Esophagus (tissue), 2 donors: Measurements from ENCODE around the gene TREML1. TPM values are rescaled to one million over a fixed set of nuclear protein-coding genes. Genes with fewer than 3 reads are reported as not detected.

Source experiments
- H3K27ac ChIP-seq, 2 donors: one replicate each; pipeline ENCODE4 v1.5.1; 2013; ENCODE audit warnings: low read depth in 2 of 2, mild to moderate bottlenecking in 2 of 2, inconsistent platforms in 1 of 2, low read length in 1 of 2, moderate library complexity in 1 of 2
- H3K27me3 ChIP-seq, 2 donors: one replicate each; pipeline ENCODE4 v1.6.1; 2013; ENCODE audit warnings: low read length in 2 of 2, control low read depth in 1 of 2, mild to moderate bottlenecking in 1 of 2; ENCODE audit not compliant: insufficient read depth in 2 of 2, control insufficient read depth in 1 of 2
- H3K36me3 ChIP-seq, 2 donors: one replicate each; pipeline ENCODE4 v1.6.1; 2013; ENCODE audit warnings: low read length in 1 of 2; ENCODE audit not compliant: control insufficient read depth in 2 of 2, insufficient read depth in 2 of 2
- H3K4me1 ChIP-seq, 2 donors: one replicate each; pipeline ENCODE4 v1.6.1; 2013; ENCODE audit warnings: low read length in 1 of 2; ENCODE audit not compliant: control insufficient read depth in 2 of 2, insufficient read depth in 2 of 2
- H3K4me3 ChIP-seq, 2 donors: one replicate each; pipeline ENCODE4 v1.5.1; 2013; ENCODE audit warnings: low read length in 2 of 2, mild to moderate bottlenecking in 2 of 2, low read depth in 1 of 2, moderate library complexity in 1 of 2
- H3K9me3 ChIP-seq, 2 donors: one replicate each; pipeline ENCODE4 v1.6.1; 2013; ENCODE audit warnings: mild to moderate bottlenecking in 2 of 2, low read depth in 1 of 2, low read length in 1 of 2, moderate library complexity in 1 of 2; ENCODE audit not compliant: control insufficient read depth in 2 of 2, insufficient read depth in 1 of 2
- WGBS, 2 donors: extraction: QIAGEN DNeasy Blood & Tissue Kit; methylation state at CpG; one replicate each; pipeline ENCODE4 v1.1.7; 2013; 5-methylcytosine and 5-hydroxymethylcytosine counted together
- polyA plus RNA-seq, 2 donors: library from polyadenylated mRNA; stranded (reverse); fragments of 200-250 nt; gene quantifications; one replicate each; pipeline ENCODE4 v1.2.3, GENCODE V29; 2013
- donor health status: healthy with polysubstance abuse.
- donor health status: Bipolar disorder and iron deficiency.

Gene TREML1
- polyA plus RNA-seq, 2 donors, result 0.06 to 0.07 TPM

DNA sequence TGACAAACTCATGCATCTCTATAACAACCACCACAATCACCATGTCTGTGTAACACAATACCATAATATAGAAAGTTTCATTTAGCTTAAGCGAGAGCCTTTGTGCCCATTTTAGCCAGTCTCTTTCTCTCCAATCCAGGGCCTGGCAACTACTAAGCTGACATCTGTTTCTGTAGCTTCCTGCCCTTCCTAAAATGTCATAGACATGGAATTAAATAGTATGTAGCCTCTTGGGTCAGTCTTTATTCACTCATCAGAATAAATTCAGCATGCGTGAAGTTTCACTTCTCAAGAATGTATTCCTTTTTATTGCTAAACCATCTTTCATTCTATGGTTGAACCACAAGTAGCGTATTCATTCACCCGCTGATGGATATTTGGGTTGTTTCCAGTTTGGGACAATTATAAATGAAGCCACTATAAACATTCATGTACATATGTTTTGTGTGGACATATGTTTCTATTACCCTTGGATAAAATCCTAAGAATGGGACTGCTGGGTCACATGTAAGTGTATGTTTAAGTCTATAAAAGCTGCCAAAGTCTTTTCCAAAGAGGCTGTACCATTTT, 10.5 kb upstream of the TREML1 start:
- Histone ChIP-seq H3K27ac (no peak overlapping the region), H3K9me3 (no peaks in the 10 kb centered on the region), H3K27me3 (no peaks in the 10 kb centered on the region), H3K36me3 (no peaks in the 10 kb centered on the region), H3K4me1 (no peaks in the 10 kb centered on the region), H3K4me3 (no peak overlapping the region)
- 81 to 87% methylated on average over 4 of the region's 4 CpGs for WGBS, 2 donors

DNA sequence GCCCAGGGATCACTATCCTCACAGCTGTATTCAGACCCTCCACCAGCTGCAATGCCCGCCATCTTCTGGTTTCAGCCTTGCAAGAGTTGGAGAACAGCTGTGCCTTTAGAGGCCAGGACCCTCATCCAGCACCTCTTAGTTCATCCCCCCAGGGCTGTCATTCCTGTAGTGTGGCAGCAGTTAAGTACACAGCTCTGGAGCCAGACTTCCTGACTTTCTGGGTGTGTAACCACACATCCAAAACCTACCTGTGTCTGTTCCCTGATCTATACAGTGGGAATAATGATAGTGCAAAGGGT, 9.2 kb upstream of the TREML1 start:
- H3K4me1 ChIP-seq, result no peaks in the 10 kb centered on the region
- H3K9me3 ChIP-seq, result no peaks in the 10 kb centered on the region
- H3K36me3 ChIP-seq, result no peaks in the 10 kb centered on the region
- H3K27me3 ChIP-seq, result no peaks in the 10 kb centered on the region
- WGBS, 2 donors, result 89 to 94% methylated on average over 1 of the region's 1 CpG
- H3K4me3 ChIP-seq, result no peak overlapping the region
- no peak overlapping the region for H3K27ac ChIP-seq

DNA sequence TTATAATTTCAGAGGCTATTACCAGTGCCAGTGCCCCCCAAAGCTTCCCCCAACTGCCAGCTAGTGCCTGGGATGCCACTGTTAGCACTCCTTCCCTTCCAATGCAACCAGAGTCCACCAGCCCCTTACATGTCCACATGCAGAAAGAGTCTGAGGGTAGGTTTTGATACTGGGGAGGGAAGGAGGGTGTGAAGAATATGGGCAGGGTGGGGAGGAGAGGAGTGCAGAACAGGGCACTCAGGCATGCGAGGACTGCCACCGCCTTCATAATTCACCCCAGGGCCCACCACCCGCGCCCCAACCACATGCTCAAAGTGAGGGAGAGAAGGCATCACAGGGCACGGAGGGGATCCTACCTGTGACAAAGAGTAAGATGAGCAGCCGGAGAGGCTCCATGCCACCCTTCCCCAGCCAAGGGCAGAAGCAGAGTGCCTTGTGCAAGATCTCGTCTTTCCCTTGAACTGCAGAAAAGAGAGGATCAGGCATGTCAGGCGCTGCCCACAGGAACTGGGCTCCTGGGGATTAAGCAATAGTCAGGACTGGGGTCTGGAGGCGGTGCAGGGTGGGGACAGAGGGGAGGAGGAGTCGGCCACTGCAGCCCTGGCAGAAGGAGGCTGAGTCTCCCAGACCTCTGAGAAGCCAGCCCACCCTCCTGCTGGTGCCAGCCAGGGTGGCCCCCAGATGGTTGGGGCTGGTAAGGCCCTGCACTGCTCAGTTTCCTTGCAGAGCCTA, 8.7 kb upstream of the TREML1 start, which contains the start of gene TREM2:
TREM2 (minus strand) TSS at position 430 of the 732 bp plus-strand sequence; CDS start at position 396, 34 bp downstream.
- H3K9me3 ChIP-seq, result no peaks in the 10 kb centered on the region
- no peaks in the 10 kb centered on the region for H3K27me3 ChIP-seq
- 74 to 77% methylated on average over 10 of the region's 10 CpGs for WGBS, 2 donors

DNA sequence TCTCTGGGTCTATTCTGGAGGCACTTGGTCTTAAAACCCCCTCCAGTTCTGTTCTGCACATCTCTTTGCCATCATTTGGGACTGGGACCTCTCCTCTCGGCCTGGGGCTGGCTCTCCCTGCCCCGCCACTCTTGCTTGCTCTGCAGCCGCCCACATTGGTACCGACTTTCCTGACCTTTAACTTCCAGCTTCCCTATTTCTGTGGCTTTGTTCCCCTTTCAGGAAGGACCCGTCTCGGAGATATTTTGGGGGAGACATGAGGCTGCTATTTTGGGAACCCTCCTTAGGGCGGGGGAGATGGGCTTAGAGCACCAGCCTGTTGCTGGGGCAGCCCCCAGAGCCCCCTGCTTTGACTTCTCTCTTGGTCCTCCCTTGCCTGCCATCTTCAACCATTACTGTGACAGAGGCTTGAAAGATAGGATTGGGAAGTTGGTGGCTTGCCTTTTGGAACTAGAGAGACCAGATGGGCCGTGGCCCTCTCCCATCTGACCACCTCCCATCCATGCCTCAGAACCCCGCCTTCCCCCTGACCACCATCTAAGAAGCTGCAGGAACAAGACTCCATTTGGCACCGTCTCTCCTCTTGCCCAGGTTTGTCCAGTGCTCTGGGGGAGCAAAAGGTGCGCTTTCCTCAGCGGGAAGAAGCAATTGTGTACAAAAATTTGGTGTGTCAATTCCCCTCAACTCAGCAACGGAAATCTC, 7.9 kb upstream of the TREML1 start:
- no peaks in the 10 kb centered on the region for H3K9me3 ChIP-seq
- H3K27me3 ChIP-seq, result no peaks in the 10 kb centered on the region
- H3K4me3 ChIP-seq, result no peak overlapping the region
- no peaks in the 10 kb centered on the region for H3K36me3 ChIP-seq
- no peaks in the 10 kb centered on the region for H3K4me1 ChIP-seq
- WGBS, 2 donors, result 72 to 78% methylated on average over 13 of the region's 13 CpGs
- H3K27ac ChIP-seq, result no peak overlapping the region

More for the DNA sequence above, 8.7 kb upstream of the TREML1 start, which contains the start of gene TREM2:
- no peaks in the 10 kb centered on the region for H3K36me3 ChIP-seq
- H3K4me3 ChIP-seq, result no peak within 1 kb of the TSS
- no peak within 1 kb of the TSS for H3K27ac ChIP-seq
- H3K4me1 ChIP-seq, result no peaks in the 10 kb centered on the region

DNA sequence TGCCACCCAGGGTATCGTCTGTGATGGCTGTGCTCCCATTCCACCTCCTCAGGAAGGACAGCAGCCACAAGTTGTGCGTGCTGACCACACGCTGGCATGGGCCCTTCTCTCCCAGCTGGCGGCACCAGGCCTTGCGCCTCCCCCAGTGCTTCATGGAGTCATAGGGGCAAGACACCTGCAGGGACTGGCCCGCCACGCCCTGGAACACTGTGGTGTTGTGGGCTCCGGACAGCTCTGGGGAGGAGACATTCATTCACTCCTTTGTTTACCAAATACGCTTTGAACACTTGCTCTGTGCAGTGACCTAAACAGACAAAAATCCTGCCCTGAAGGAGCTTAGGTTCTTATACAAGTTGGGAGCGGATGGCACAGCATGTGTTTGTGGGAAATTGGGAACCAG, 7.2 kb upstream of the TREML1 start:
- Histone ChIP-seq H3K27me3 (no peaks in the 10 kb centered on the region), H3K27ac (no peak overlapping the region), H3K9me3 (no peaks in the 10 kb centered on the region), H3K4me3 (no peak overlapping the region), H3K36me3 (no peaks in the 10 kb centered on the region), H3K4me1 (no peaks in the 10 kb centered on the region)
- 88 to 90% methylated on average over 10 of the region's 10 CpGs for WGBS, 2 donors

DNA sequence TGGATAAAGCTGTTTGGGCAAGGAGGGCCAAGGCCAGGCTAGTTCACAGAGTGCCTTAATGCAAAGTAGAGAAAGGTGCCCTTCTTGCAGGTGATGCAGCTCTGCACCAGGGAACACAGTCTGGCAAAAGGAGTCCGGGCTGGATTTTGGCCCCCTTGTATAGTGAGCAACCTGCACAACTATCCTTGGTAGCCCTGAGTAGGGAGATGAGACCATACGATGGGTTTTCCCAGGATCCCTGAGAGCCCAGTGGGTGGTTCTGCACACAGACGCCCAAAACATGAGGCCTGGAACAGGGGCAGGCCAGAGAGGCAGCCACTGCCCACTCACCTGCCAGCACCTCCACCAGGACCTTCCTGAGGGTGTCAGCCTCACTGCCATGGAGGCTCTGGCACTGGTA, 6.8 kb upstream of the TREML1 start:
- 82 to 88% methylated on average over 3 of the region's 3 CpGs for WGBS, 2 donors
- Histone ChIP-seq H3K9me3 (no peaks in the 10 kb centered on the region), H3K4me1 (no peaks in the 10 kb centered on the region), H3K27me3 (no peaks in the 10 kb centered on the region), H3K4me3 (no peak overlapping the region), H3K36me3 (no peaks in the 10 kb centered on the region), H3K27ac (no peak overlapping the region)

DNA sequence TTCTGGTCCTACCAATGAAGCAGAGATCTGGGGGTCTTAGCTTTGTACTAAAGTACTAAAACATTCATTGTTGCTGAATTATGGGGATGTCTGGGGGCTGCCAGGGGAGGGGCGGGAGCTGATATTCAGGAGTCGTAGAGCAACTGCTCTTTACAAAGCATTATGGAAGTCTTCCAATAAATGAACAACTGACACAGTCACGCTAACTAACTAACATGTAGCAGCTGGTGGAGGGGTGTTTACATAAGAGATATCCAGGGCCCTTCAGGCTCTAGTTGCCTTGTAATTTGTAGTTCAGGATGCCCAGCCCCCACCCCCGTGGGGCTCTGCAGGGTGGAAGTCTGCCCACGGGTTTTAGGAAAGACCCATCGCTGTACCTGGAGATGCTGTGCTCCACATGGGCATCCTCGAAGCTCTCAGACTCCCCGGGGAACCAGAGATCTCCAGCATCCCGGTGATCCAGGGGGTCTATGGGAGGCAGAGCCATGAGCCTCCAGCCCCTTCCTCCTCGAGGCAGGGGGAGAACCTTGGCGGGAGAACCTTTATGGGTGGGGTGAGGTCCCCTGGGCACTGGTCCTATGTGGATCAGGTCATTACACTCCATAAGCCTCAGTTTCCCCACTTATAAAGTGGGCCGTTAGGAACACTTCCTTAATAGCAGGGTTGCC, 5.4 kb upstream of the TREML1 start:
- H3K27ac ChIP-seq, result no peak overlapping the region
- no peak overlapping the region for H3K4me3 ChIP-seq

DNA sequence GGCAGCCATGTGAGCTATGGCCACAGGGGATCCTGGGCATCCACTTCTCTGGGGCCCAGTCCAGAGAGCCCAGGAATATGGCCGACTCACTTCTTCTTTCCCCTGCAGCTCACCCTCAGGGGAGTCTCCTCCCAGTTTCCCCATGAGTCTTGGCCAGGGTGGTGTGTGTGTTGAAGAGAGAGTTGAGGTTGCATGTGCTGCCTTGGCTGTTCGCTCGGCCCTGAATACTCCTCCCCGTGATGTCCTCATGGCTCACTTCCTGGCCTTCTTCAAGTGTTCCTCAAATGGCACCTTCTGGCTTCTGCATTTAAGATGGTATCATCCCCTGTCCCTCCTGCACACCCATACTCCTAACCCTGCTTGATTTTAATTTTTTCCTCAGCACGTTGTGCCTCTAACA, 3.2 kb upstream of the TREML1 start:
- Histone ChIP-seq H3K9me3 (no peaks in the 10 kb centered on the region), H3K36me3 (no peaks in the 10 kb centered on the region), H3K27ac (no peak overlapping the region), H3K4me3 (no peak overlapping the region), H3K27me3 (no peaks in the 10 kb centered on the region), H3K4me1 (no peaks in the 10 kb centered on the region)
- 68 to 83% methylated on average over 5 of the region's 5 CpGs for WGBS, 2 donors

More for the DNA sequence above, 5.4 kb upstream of the TREML1 start:
- 43 to 56% methylated on average over 12 of the region's 12 CpGs for WGBS, 2 donors
- Histone ChIP-seq H3K36me3 (no peaks in the 10 kb centered on the region), H3K27me3 (no peaks in the 10 kb centered on the region), H3K4me1 (no peaks in the 10 kb centered on the region), H3K9me3 (no peaks in the 10 kb centered on the region)

DNA sequence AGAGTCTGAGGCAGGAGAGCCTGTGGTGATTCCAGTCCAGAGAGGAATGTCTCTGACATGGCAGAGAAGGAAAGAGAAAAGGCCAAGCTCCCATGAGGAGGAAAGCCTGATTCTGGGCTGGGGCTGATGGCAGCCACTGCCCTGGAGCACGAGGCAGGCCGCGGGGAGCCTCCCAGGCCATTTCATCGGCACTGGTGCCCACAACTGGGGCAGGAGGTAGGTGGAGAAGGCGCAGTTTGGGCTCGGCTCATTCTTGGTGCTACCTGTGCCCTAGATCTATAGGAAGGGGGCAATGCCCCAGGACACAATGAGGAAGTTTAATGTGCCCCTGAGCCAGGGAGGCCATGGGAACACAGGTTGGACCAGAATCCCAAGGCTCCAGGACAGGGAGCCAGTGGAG, 2.6 kb upstream of the TREML1 start:
- Histone ChIP-seq H3K4me1 (no peaks in the 10 kb centered on the region), H3K9me3 (no peaks in the 10 kb centered on the region), H3K36me3 (no peaks in the 10 kb centered on the region), H3K27me3 (no peaks in the 10 kb centered on the region), H3K4me3 (no peak overlapping the region), H3K27ac (no peak overlapping the region)
- 95 to 96% methylated on average over 6 of the region's 6 CpGs for WGBS, 2 donors
